H9 (cell line): Measurements from ENCODE around the gene FNIP1. TPM values are rescaled to one million over a fixed set of nuclear protein-coding genes. Genes with fewer than 3 reads are reported as not detected.

Experiments
- DNase-seq: peaks from one replicate; pipeline ENCODE4 v3.0.0-alpha.2; 2017
- H2AFZ ChIP-seq: one replicate; pipeline ENCODE4 v1.6.1; 2013; ENCODE audit warnings: mild to moderate bottlenecking, low read length, control low read depth, moderate library complexity
- H2AK5ac ChIP-seq: 2 replicates; pipeline ENCODE4 v1.6.1; 2013; ENCODE audit warnings: low read length, control low read depth, mixed read lengths; ENCODE audit not compliant: insufficient read length
- H2BK120ac ChIP-seq: one replicate; pipeline ENCODE4 v1.6.1; 2013; ENCODE audit warnings: low read depth, mild to moderate bottlenecking, low read length, control low read depth, inconsistent platforms; ENCODE audit not compliant: poor library complexity, severe bottlenecking
- H2BK12ac ChIP-seq: 2 replicates; pipeline ENCODE4 v1.6.1; 2013; ENCODE audit warnings: low read length, control low read depth, mixed read lengths, low read depth; ENCODE audit not compliant: insufficient read length
- H2BK15ac ChIP-seq: 2 replicates; pipeline ENCODE4 v1.6.1; 2013; ENCODE audit warnings: low read depth, low read length, control low read depth
- H2BK20ac ChIP-seq: one replicate; pipeline ENCODE4 v1.6.1; 2013; ENCODE audit warnings: low read depth, mild to moderate bottlenecking, low read length, control low read depth, inconsistent platforms; ENCODE audit not compliant: poor library complexity, severe bottlenecking
- H2BK5ac ChIP-seq: 2 replicates; pipeline ENCODE4 v1.6.1; 2013; ENCODE audit warnings: low read length, control low read depth, mixed read lengths; ENCODE audit not compliant: insufficient read length
- H3K14ac ChIP-seq: 2 replicates; pipeline ENCODE4 v1.6.1; 2013; ENCODE audit warnings: low read length, control low read depth; ENCODE audit not compliant: insufficient read depth
- H3K18ac ChIP-seq: 2 replicates; pipeline ENCODE4 v1.6.1; 2013; ENCODE audit warnings: low read depth, mild to moderate bottlenecking, mixed read lengths, low read length, control low read depth; ENCODE audit not compliant: insufficient read length
- H3K23ac ChIP-seq: 2 replicates; pipeline ENCODE4 v1.6.1; 2013; ENCODE audit warnings: low read length, control low read depth, mixed read lengths, low read depth; ENCODE audit not compliant: insufficient read length
- H3K23me2 ChIP-seq: 2 replicates; pipeline ENCODE4 v1.6.1; 2013; ENCODE audit warnings: low read depth, mild to moderate bottlenecking, mixed read lengths, low read length, control low read depth; ENCODE audit not compliant: insufficient read length, poor library complexity, severe bottlenecking
- H3K27ac ChIP-seq: 2 replicates; pipeline ENCODE4 v1.5.1; 2013; ENCODE audit warnings: low read length, control low read depth, mixed read lengths, low read depth; ENCODE audit not compliant: insufficient read length
- H3K27me3 ChIP-seq: 2 replicates; pipeline ENCODE4 v1.6.1; 2013; ENCODE audit warnings: low read length, control low read depth, inconsistent platforms; ENCODE audit not compliant: insufficient read depth
- H3K4ac ChIP-seq: 2 replicates; pipeline ENCODE4 v1.6.1; 2013; ENCODE audit warnings: low read depth, mild to moderate bottlenecking, control low read depth, inconsistent platforms, low read length, moderate library complexity
- H3K4me1 ChIP-seq: 2 replicates; pipeline ENCODE4 v1.6.1; 2013; ENCODE audit warnings: low read length, control low read depth, inconsistent platforms; ENCODE audit not compliant: insufficient read depth
- H3K4me2 ChIP-seq: 2 replicates; pipeline ENCODE4 v1.6.1; 2013; ENCODE audit warnings: low read length, control low read depth, mixed read lengths; ENCODE audit not compliant: insufficient read length, insufficient read depth
- H3K56ac ChIP-seq: 2 replicates; pipeline ENCODE4 v1.6.1; 2013; ENCODE audit warnings: low read depth, mild to moderate bottlenecking, mixed read lengths, low read length, control low read depth; ENCODE audit not compliant: insufficient read length
- H3K79me1 ChIP-seq: 2 replicates; pipeline ENCODE4 v1.6.1; 2013; ENCODE audit warnings: low read depth, mild to moderate bottlenecking, moderate library complexity, low read length, control low read depth, inconsistent platforms; ENCODE audit not compliant: insufficient read depth, poor library complexity, severe bottlenecking
- H3K79me2 ChIP-seq: 2 replicates; pipeline ENCODE4 v1.6.1; 2013; ENCODE audit warnings: low read length, control low read depth, inconsistent platforms; ENCODE audit not compliant: insufficient read depth
- H3K9ac ChIP-seq: 2 replicates; pipeline ENCODE4 v1.6.1; 2013; ENCODE audit warnings: low read length, control low read depth, mixed read lengths; ENCODE audit not compliant: insufficient read length; ENCODE audit errors: extremely low read depth
- H3K9me3 ChIP-seq: one replicate; pipeline ENCODE4 v1.6.1; 2013; ENCODE audit warnings: low read depth, low read length, inconsistent platforms; ENCODE audit not compliant: control insufficient read depth
- H3T11ph ChIP-seq: one replicate; pipeline ENCODE4 v1.6.1; 2013; ENCODE audit warnings: mild to moderate bottlenecking, low read length, control low read depth, inconsistent platforms
- H4K20me1 ChIP-seq: one replicate; pipeline ENCODE4 v1.6.1; 2013; ENCODE audit not compliant: control insufficient read depth, insufficient read length, insufficient read depth
- H4K5ac ChIP-seq: 2 replicates; pipeline ENCODE4 v1.6.1; 2013; ENCODE audit warnings: low read depth, mild to moderate bottlenecking, mixed read lengths, low read length, control low read depth; ENCODE audit not compliant: insufficient read length
- H4K8ac ChIP-seq: replicated peaks from 2 replicates; pipeline ENCODE4 v1.6.1; 2013; ENCODE audit warnings: low read length, control low read depth, mixed read lengths, low read depth; ENCODE audit not compliant: insufficient read length
- H4K91ac ChIP-seq: 2 replicates; pipeline ENCODE4 v1.6.1; 2013; ENCODE audit warnings: low read depth, mild to moderate bottlenecking, moderate library complexity, mixed read lengths, low read length, control low read depth; ENCODE audit not compliant: insufficient read length
- H3K27ac Mint-ChIP-seq, 3 experiments: 2 replicates in 2 of 3; 3 replicates in 1 of 3; pipeline ENCODE4 v1.8.0; 2020 to 2021; ENCODE audit warnings: mixed read lengths in 3 of 3, mild to moderate bottlenecking in 1 of 3, moderate library complexity in 1 of 3
- H3K27me3 Mint-ChIP-seq: 2 replicates; pipeline ENCODE4 v1.8.0; 2021; ENCODE audit warnings: low read depth, mild to moderate bottlenecking, moderate library complexity, mixed read lengths
- H3K36me3 Mint-ChIP-seq, 3 experiments: 2 replicates in 2 of 3; 3 replicates in 1 of 3; pipeline ENCODE4 v1.8.0; 2020 to 2021; ENCODE audit warnings: low read depth in 3 of 3, mixed read lengths in 3 of 3; ENCODE audit not compliant: insufficient read depth in 1 of 3
- H3K4me1 Mint-ChIP-seq, 2 experiments: 2 replicates each; pipeline ENCODE4 v1.8.0; 2020; ENCODE audit warnings: mixed read lengths in 2 of 2
- H3K4me3 Mint-ChIP-seq, 2 experiments: 2 replicates in 1 of 2; 3 replicates in 1 of 2; pipeline ENCODE4 v1.8.0; 2020 to 2021; ENCODE audit warnings: mild to moderate bottlenecking in 2 of 2, mixed read lengths in 2 of 2, moderate library complexity in 1 of 2
- H3K9me3 Mint-ChIP-seq, 2 experiments: 2 replicates in 1 of 2; 3 replicates in 1 of 2; pipeline ENCODE4 v1.8.0; 2020; ENCODE audit warnings: mild to moderate bottlenecking in 2 of 2, mixed read lengths in 2 of 2, moderate library complexity in 1 of 2
- WGBS: extraction: QIAGEN DNeasy Blood & Tissue Kit; methylation state at CpG from one replicate; pipeline ENCODE4 v1.1.7; 2013; ENCODE audit warnings: missing lambda C conversion rate, low lambda C conversion rate, mixed read lengths; ENCODE audit not compliant: insufficient read length; ENCODE audit errors: extremely low coverage; 5-methylcytosine and 5-hydroxymethylcytosine counted together
- total RNA-seq: library from RNA; stranded (reverse); gene quantifications from 2 replicates; pipeline ENCODE4 v1.2.1, GENCODE V29; 2021
- TF ChIP-seq, protein P1 (sequence below): fragments of 200-600 bp; sonication (generic); conservative IDR thresholded peaks from 3 replicates; pipeline ENCODE4 v1.8.0; 2021; ENCODE audit warnings: antibody characterized with exemption, mild to moderate bottlenecking

The FNIP1 gene
- total RNA-seq, 1 experiment from 2014 or later: 13.4 TPM

DNA sequence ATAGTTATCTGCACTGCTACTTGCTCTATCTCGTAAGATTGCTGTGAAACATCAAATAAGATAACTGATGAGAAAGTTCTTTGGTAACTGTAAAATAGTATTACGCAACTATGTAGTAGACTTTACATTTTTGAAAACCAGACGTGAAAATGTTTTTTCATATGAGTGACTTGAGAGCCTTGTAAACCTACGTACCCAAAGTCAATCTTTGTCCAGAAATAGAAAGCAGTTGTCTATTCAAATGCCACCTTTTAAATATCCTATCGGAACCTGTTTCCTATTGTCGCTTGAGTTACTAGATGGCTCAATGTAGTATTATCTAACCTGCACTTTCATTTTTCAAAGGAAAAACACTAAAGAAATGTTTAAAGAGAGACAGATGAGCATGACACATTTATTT, 1.6 kb downstream of the FNIP1 start:
- H2BK12ac ChIP-seq: no peak overlapping the region
- H3K4me1 ChIP-seq: no peaks in the 10 kb centered on the region
- H4K8ac ChIP-seq: no peak overlapping the region
- peaks cover 10% of the 10 kb centered on the region for H3K27me3 Mint-ChIP-seq
- no peak overlapping the region for H3K9ac ChIP-seq
- H3K79me1 ChIP-seq: peaks cover 7% of the 10 kb centered on the region
- H3K23ac ChIP-seq: no peak overlapping the region
- H4K20me1 ChIP-seq: no peaks in the 10 kb centered on the region
- H2BK15ac ChIP-seq: no peak overlapping the region
- H3K9me3 Mint-ChIP-seq: no peaks in the 10 kb centered on the region
- peaks cover 14 to 18% of the 10 kb centered on the region in 2 experiments for H3K4me1 Mint-ChIP-seq
- H3K18ac ChIP-seq: no peak overlapping the region
- H2BK20ac ChIP-seq: no peak overlapping the region
- no peak overlapping the region for H2BK5ac ChIP-seq
- H2AFZ ChIP-seq: no peak overlapping the region
- TF ChIP-seq, protein P1, sequence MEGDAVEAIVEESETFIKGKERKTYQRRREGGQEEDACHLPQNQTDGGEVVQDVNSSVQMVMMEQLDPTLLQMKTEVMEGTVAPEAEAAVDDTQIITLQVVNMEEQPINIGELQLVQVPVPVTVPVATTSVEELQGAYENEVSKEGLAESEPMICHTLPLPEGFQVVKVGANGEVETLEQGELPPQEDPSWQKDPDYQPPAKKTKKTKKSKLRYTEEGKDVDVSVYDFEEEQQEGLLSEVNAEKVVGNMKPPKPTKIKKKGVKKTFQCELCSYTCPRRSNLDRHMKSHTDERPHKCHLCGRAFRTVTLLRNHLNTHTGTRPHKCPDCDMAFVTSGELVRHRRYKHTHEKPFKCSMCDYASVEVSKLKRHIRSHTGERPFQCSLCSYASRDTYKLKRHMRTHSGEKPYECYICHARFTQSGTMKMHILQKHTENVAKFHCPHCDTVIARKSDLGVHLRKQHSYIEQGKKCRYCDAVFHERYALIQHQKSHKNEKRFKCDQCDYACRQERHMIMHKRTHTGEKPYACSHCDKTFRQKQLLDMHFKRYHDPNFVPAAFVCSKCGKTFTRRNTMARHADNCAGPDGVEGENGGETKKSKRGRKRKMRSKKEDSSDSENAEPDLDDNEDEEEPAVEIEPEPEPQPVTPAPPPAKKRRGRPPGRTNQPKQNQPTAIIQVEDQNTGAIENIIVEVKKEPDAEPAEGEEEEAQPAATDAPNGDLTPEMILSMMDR: no peak
- no peak for DNase-seq
- H3K27ac Mint-ChIP-seq: no peak overlapping the region
- no peaks in the 10 kb centered on the region for H3K27me3 ChIP-seq
- H3K9me3 ChIP-seq: no peaks in the 10 kb centered on the region
- WGBS: no CpG with 5 or more reads among the region's 6 CpGs
- H3K4me3 Mint-ChIP-seq: peak overlapping the region; percentile 45 to 69
- H3T11ph ChIP-seq: no peak overlapping the region
- H3K4me2 ChIP-seq: no peak overlapping the region
- no peak overlapping the region for H4K5ac ChIP-seq
- H4K91ac ChIP-seq: no peak overlapping the region
- no peak overlapping the region for H2AK5ac ChIP-seq
- H3K79me2 ChIP-seq: peaks cover under 1% of the 10 kb centered on the region; the same call in 1 of the 2 replicates
- peaks cover 0 to 4% (median 0%) of the 10 kb centered on the region in 3 experiments; a peak in 1 of 7 replicates for H3K36me3 Mint-ChIP-seq
- H3K14ac ChIP-seq: no peak overlapping the region
- H3K56ac ChIP-seq: no peak overlapping the region
- H3K27ac ChIP-seq: no peak overlapping the region
- peaks cover 6% of the 10 kb centered on the region for H3K23me2 ChIP-seq
- no peak overlapping the region for H3K4ac ChIP-seq
- H2BK120ac ChIP-seq: no peak overlapping the region
